Hepatocyte (in vitro differentiated cells): ENCODE measurements around the gene CABP2. TPM values are rescaled to one million over a fixed set of nuclear protein-coding genes. Genes with fewer than 3 reads are reported as not detected.

Experiments
- DNase-seq: peaks from one replicate; pipeline ENCODE4 v3.0.0-alpha.2; 2016; ENCODE audit warnings: low spot score
- H2AFZ ChIP-seq: fragments of 200-600 bp; sonication (generic); 2 replicates; pipeline ENCODE4 v1.6.0; 2016; ENCODE audit warnings: antibody characterized with exemption, mild to moderate bottlenecking
- H3K27ac ChIP-seq: fragments of 200-600 bp; sonication (generic); 2 replicates; pipeline ENCODE4 v1.5.1; 2016; ENCODE audit warnings: mild to moderate bottlenecking
- H3K27me3 ChIP-seq: fragments of 200-600 bp; sonication (generic); 2 replicates; pipeline ENCODE4 v1.6.1; 2016
- H3K36me3 ChIP-seq: fragments of 200-600 bp; sonication (generic); replicated peaks from 2 replicates; pipeline ENCODE4 v1.5.1; 2016; ENCODE audit warnings: low read depth; ENCODE audit not compliant: insufficient read depth
- H3K4me1 ChIP-seq: fragments of 200-600 bp; sonication (generic); 2 replicates; pipeline ENCODE4 v1.5.1; 2016; ENCODE audit warnings: mild to moderate bottlenecking, moderate library complexity; ENCODE audit not compliant: insufficient read depth
- H3K4me2 ChIP-seq: fragments of 200-600 bp; sonication (generic); 2 replicates; pipeline ENCODE4 v1.6.0; 2016
- H3K4me3 ChIP-seq: fragments of 200-600 bp; sonication (generic); 2 replicates; pipeline ENCODE4 v1.5.1; 2016; ENCODE audit warnings: mild to moderate bottlenecking
- H3K79me2 ChIP-seq: fragments of 200-600 bp; sonication (generic); 2 replicates; pipeline ENCODE4 v1.6.0; 2017; ENCODE audit warnings: mild to moderate bottlenecking
- H3K9me2 ChIP-seq: fragments of 200-600 bp; sonication (generic); replicated peaks from 2 replicates; pipeline ENCODE4 v1.6.0; 2017; ENCODE audit warnings: mild to moderate bottlenecking; ENCODE audit not compliant: insufficient read depth
- H3K9me3 ChIP-seq: fragments of 200-600 bp; sonication (generic); 2 replicates; pipeline ENCODE4 v1.5.1; 2016; ENCODE audit warnings: low read depth, mild to moderate bottlenecking
- H4K20me1 ChIP-seq: fragments of 200-600 bp; sonication (generic); 2 replicates; pipeline ENCODE4 v1.6.0; 2016; ENCODE audit warnings: mild to moderate bottlenecking; ENCODE audit not compliant: insufficient read depth, poor library complexity, severe bottlenecking
- CTCF ChIP-seq: fragments of 200-600 bp; sonication (generic); IDR thresholded peaks from 2 replicates; pipeline ENCODE4 v1.5.1; 2016; ENCODE audit warnings: antibody characterized with exemption, mild to moderate bottlenecking; ENCODE audit not compliant: poor library complexity
- EZH2 ChIP-seq: fragments of 200-600 bp; sonication (generic); IDR thresholded peaks from 2 replicates; pipeline ENCODE4 v1.6.1; 2016; ENCODE audit warnings: antibody characterized with exemption, mild to moderate bottlenecking, borderline replicate concordance
- EZH2phosphoT487 ChIP-seq: fragments of 200-600 bp; sonication (generic); IDR thresholded peaks from one replicate; pipeline ENCODE4 v1.6.1; 2018; ENCODE audit warnings: antibody characterized with exemption, mild to moderate bottlenecking, low read depth, moderate library complexity; ENCODE audit not compliant: unreplicated experiment, severe bottlenecking
- WGBS: methylation state at CpG from one replicate; pipeline ENCODE4 v1.1.6; 2016; ENCODE audit warnings: low lambda C conversion rate; ENCODE audit errors: missing lambda C conversion rate; 5-methylcytosine and 5-hydroxymethylcytosine counted together
- polyA plus RNA-seq: library from polyadenylated mRNA; unstranded; fragments of >200 nt; fragmentation: Nextera tagmentation; extraction: Ambion mirVana; gene quantifications from 2 replicates; pipeline ENCODE4 v1.2.1, GENCODE V29; 2016
- total RNA-seq: library from RNA; depleted of rRNA; stranded (reverse); fragments of >200 nt; gene quantifications from 2 replicates; pipeline ENCODE4 v1.2.3, GENCODE V29; 2014

The CABP2 gene
- total and polyA plus RNA-seq, 2 experiments from 2014 or later, result not detected

- Histone ChIP-seq H3K9me2 (no peaks in the 10 kb centered on the region), H3K27ac (no peak overlapping the region), H3K4me1 (peaks cover 9% of the 10 kb centered on the region), H3K79me2 (peaks cover 10% of the 10 kb centered on the region), H3K27me3 (no peaks in the 10 kb centered on the region), H3K4me3 (no peak overlapping the region), H3K36me3 (no peaks in the 10 kb centered on the region), H3K4me2 (no peak overlapping the region), H2AFZ (no peak overlapping the region), H4K20me1 (peaks cover 9% of the 10 kb centered on the region), H3K9me3 (no peaks in the 10 kb centered on the region)
- WGBS, result 92% methylated on average over 9 of the region's 9 CpGs
- no peak for TF ChIP-seq EZH2
- TF ChIP-seq EZH2phosphoT487, result no peak
- no peak for TF ChIP-seq CTCF
- no peak for DNase-seq
These were observed 22.2 kb downstream of the CABP2 start for GRCh38 chr11:67500831-67501715.

DNA sequence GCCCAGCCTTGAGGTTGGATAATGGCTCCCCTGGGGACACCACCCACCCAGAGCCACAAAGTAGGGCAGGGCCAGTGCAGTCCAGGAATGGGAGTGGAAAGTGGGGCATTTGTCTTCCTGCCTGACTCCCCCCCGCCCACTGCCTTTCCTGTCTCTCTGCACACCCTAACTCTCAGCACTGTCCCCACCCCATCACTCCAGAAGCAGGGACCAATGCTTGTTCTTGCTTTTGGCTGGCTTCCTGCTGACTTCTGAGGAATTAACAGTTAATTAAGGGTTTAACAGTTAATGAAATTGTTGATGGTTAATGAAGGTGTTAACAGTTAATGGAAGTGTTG is 22.8 kb downstream of the CABP2 start:
- H3K79me2 ChIP-seq, result peaks cover 10% of the 10 kb centered on the region
- no peak overlapping the region for H3K27ac ChIP-seq
- 93% methylated on average over 1 of the region's 1 CpG for WGBS
- H3K9me2 ChIP-seq, result no peaks in the 10 kb centered on the region
- H3K4me2 ChIP-seq, result no peak overlapping the region
- TF ChIP-seq CTCF, result no peak
- no peak for TF ChIP-seq EZH2
- TF ChIP-seq EZH2phosphoT487, result no peak
- H3K4me3 ChIP-seq, result no peak overlapping the region
- no peak overlapping the region for H2AFZ ChIP-seq
- DNase-seq, result no peak
- H4K20me1 ChIP-seq, result peaks cover 9% of the 10 kb centered on the region
- H3K4me1 ChIP-seq, result peaks cover 3% of the 10 kb centered on the region
- H3K9me3 ChIP-seq, result no peaks in the 10 kb centered on the region
- no peaks in the 10 kb centered on the region for H3K36me3 ChIP-seq
- no peaks in the 10 kb centered on the region for H3K27me3 ChIP-seq

DNA sequence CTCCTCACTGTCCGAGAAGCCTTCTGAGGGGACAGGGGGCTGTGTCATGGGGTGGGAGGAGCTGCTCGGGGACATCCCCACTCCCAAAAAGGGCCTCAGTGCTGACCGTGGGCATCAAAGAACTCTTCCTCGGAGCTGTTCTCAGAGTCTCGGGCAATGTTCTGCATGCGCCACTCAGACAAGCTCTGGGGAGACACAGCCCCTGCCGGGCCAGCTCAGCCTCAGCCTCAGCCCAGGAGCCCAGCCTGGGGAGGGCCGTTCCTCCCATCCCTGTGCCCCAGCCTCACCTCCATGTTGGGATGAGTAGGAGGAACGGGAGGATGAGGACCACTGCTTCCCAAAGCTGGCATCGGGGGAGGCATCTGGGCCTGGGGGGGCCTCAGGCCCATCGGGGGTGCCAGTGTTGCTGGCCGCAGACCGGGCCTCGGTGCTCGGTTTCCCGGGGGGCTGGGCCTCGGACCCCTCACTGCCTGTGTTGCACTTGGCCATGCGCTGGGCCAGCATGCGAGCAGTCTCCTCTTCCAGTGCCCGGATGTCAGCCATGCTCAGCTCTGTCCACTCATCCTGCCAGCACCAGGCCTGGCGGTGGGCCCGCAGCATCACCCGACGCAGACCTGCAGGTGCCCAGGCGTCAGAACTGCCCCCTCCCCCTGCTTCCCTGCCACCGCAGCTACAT is 23.3 kb downstream of the CABP2 start:
- H3K27me3 ChIP-seq, result no peaks in the 10 kb centered on the region
- H3K4me2 ChIP-seq, result no peak overlapping the region
- H3K4me3 ChIP-seq, result no peak overlapping the region
- no peaks in the 10 kb centered on the region for H3K4me1 ChIP-seq
- 97% methylated on average over 19 of the region's 26 CpGs for WGBS
- no peak overlapping the region for H2AFZ ChIP-seq
- H3K9me3 ChIP-seq, result no peaks in the 10 kb centered on the region
- no peak overlapping the region for H3K27ac ChIP-seq
- H4K20me1 ChIP-seq, result peaks cover 9% of the 10 kb centered on the region
- TF ChIP-seq CTCF (no peak), EZH2 (no peak), EZH2phosphoT487 (no peak)
- H3K9me2 ChIP-seq, result no peaks in the 10 kb centered on the region
- H3K36me3 ChIP-seq, result no peaks in the 10 kb centered on the region
- no peak for DNase-seq
- H3K79me2 ChIP-seq, result peaks cover 10% of the 10 kb centered on the region
